ENCODE results near the gene KCNQ2. TPM values are rescaled to one million over a fixed set of nuclear protein-coding genes. Genes with fewer than 3 reads are reported as not detected.

The KCNQ2 gene
- polyA plus RNA-seq, 4 donors = 0.27 to 1.4 (median 0.65) TPM; not detected in 1

DNA sequence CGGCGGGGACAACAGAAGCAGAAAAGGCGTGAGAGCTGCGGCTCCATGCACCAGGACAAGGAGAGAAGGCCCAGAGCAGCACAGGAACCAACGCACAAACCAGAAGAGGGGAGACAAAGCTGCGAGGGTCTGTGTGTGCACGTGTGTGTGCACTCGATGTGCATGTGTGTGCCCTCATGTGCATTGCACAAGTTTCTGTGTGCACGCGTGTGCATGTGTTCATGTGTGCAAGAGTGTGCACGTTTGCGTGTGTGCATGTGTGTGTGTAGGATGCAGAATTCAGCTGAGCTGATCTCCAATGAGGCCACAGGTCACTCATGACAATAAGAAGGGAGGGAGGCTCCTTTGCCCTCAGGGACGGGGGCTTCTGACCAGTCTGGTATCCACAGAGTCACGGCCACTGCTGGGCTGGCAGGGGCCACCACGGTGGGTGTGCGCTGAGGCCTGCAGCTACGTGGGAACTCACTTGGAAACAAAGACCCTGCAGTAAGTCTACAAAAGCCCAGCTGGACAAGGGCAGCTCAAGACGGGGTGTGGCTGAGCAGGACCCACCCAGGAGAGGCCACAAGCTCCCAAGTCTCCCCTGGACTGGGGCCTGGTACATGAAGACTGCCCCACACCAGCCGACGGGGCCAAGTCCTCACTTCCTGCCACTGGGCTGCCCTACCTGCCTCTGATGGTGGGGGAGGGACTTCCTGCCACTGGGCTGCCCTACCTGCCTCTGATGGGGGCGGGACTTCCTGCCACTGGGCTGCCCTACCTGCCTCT, 63.2 kb downstream of the KCNQ2 start:
- peak; percentile 7 to 32 for DNase-seq
- H3K27me3 ChIP-seq (ENCODE audit: control insufficient read depth in 3 of 3, insufficient read depth in 3 of 3, low read length in 3 of 3) = no peaks in the 10 kb centered on the region
- no peak overlapping the region for H3K4me3 ChIP-seq (ENCODE audit: low read depth in 1 of 3, low read length in 3 of 3)
- no peak overlapping the region for H3K27ac ChIP-seq (ENCODE audit: low read depth in 1 of 3, low read length in 2 of 3)
- H3K36me3 ChIP-seq (ENCODE audit: control insufficient read depth in 3 of 3, insufficient read depth in 2 of 3, low read depth in 1 of 3, low read length in 3 of 3) = no peaks in the 10 kb centered on the region
- H3K9me3 ChIP-seq (ENCODE audit: control insufficient read depth in 2 of 2, insufficient read depth in 1 of 2, low read depth in 1 of 2, low read length in 1 of 2) = no peaks in the 10 kb centered on the region
- H3K4me1 ChIP-seq (ENCODE audit: control insufficient read depth in 3 of 3, insufficient read depth in 2 of 3, low read depth in 1 of 3, low read length in 2 of 3) = no peaks in the 10 kb centered on the region
- FAIRE-seq = no peak
- 82 to 89% (median 87%) methylated on average over 20 to 21 of the region's 21 CpGs for WGBS, 3 donors

DNA sequence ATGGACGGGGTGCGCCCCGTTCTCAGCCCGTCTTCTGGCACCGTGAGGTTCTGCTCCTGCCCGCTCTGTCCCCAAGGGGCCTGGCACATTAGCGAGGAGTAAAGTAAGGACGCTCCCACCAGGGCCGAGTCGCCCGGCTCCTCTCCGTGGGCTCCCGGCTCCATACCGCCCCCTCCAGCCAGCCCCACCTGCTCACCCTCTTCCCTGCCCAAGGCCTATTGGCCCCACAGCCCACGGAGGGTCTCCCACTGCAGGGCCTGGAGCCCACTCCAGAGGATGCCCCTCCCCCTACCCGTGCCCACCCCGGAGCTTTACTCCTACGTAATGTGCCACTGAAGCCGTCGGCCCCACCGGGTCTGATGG, 63.8 kb downstream of the KCNQ2 start:
- no peaks in the 10 kb centered on the region for H3K27me3 ChIP-seq (ENCODE audit: control insufficient read depth in 3 of 3, insufficient read depth in 3 of 3, low read length in 3 of 3)
- 90 to 94% (median 93%) methylated on average over 21 of the region's 21 CpGs for WGBS, 3 donors
- H3K4me1 ChIP-seq (ENCODE audit: control insufficient read depth in 3 of 3, insufficient read depth in 2 of 3, low read depth in 1 of 3, low read length in 2 of 3) = peaks cover 0 to 3% (median 0%) of the 10 kb centered on the region in 3 donors
- H3K4me3 ChIP-seq (ENCODE audit: low read depth in 1 of 3, low read length in 3 of 3) = no peak overlapping the region
- H3K9me3 ChIP-seq (ENCODE audit: control insufficient read depth in 2 of 2, insufficient read depth in 1 of 2, low read depth in 1 of 2, low read length in 1 of 2) = no peaks in the 10 kb centered on the region
- DNase-seq (no peak), FAIRE-seq (no peak)
- H3K36me3 ChIP-seq (ENCODE audit: control insufficient read depth in 3 of 3, insufficient read depth in 2 of 3, low read depth in 1 of 3, low read length in 3 of 3) = no peaks in the 10 kb centered on the region
- H3K27ac ChIP-seq (ENCODE audit: low read depth in 1 of 3, low read length in 2 of 3) = no peak overlapping the region

DNA sequence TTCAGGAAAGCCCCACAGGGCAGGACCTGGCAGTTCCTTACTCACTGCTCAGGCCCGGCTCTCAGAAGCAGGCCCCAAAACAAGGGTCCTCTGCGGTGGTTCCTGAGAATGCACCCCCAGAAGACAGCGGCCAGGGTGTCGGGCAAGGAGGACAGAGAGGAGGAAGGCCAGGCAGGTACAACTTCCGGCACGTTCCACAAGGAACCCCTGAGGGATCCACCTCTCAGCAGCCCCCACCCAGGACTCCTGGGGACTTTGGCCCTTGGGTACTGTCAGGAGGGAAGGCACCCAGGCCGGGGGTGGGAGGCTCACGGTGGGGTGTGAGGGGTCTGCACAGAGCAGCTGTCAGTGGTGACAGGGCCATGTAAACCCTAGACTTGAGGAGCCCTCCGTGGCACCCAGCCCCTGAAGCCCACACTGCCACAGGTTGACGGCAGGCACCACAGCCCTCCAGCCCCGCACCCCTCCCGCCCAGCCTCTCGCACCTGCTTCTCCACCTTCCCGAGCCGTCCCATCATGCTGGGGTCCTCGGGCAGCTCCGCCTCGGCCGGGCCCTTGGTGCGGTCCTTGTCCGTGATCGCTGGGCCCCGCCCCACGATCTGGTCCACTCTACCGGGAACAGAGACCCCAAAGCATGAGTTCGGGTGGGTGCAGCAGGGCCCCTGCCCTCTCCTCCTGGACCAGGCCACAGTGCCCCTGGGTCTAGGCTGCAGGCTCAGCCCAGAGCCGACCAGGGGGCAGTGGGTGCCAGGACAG, 64.3 kb downstream of the KCNQ2 start:
- no peaks in the 10 kb centered on the region for H3K27me3 ChIP-seq (ENCODE audit: control insufficient read depth in 3 of 3, insufficient read depth in 3 of 3, low read length in 3 of 3)
- no peaks in the 10 kb centered on the region for H3K9me3 ChIP-seq (ENCODE audit: control insufficient read depth in 2 of 2, insufficient read depth in 1 of 2, low read depth in 1 of 2, low read length in 1 of 2)
- no peak for DNase-seq
- FAIRE-seq = no peak
- 80 to 89% (median 81%) methylated on average over 27 of the region's 27 CpGs for WGBS, 3 donors
- no peak overlapping the region for H3K4me3 ChIP-seq (ENCODE audit: low read depth in 1 of 3, low read length in 3 of 3)
- peaks cover 0 to 3% (median 0%) of the 10 kb centered on the region in 3 donors for H3K4me1 ChIP-seq (ENCODE audit: control insufficient read depth in 3 of 3, insufficient read depth in 2 of 3, low read depth in 1 of 3, low read length in 2 of 3)
- H3K27ac ChIP-seq (ENCODE audit: low read depth in 1 of 3, low read length in 2 of 3) = no peak overlapping the region
- H3K36me3 ChIP-seq (ENCODE audit: control insufficient read depth in 3 of 3, insufficient read depth in 2 of 3, low read depth in 1 of 3, low read length in 3 of 3) = no peaks in the 10 kb centered on the region

DNA sequence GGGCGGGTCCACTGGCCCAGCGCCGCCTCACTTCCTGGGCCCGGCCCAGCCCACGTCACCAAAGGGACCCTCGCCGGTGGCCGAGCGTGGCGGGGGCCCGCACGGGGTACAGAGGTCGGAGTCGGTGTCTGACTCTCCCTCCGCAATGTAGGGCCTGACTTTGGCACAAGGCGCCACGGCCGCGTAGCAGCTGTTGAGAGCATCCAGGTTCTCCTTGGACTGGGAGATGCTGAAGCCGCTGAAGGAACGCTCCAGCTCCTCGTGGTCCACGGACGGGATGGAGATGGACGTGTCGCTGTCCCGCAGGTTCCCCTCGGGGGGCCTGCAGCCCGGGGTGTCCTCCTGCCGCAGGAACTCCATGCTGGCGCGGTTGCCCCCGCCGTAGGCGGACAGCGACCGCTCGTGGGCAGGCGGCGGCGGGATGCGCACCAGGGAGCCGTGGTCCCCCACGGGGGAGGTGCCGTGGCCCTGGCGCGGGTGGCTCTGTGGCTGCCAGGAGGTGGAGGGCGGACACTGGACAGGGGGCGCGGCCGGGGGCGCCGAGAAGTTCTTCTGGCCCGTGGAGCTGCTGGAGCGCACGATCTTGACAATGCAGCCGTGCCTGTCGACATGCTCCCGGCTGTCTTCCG, 65.7 kb downstream of the KCNQ2 start:
- no peak overlapping the region for H3K27ac ChIP-seq (ENCODE audit: low read depth in 1 of 3, low read length in 2 of 3)
- FAIRE-seq = no peak
- 91 to 94% (median 91%) methylated on average over 48 to 60 of the region's 60 CpGs for WGBS, 3 donors
- H3K4me1 ChIP-seq (ENCODE audit: control insufficient read depth in 3 of 3, insufficient read depth in 2 of 3, low read depth in 1 of 3, low read length in 2 of 3) = peaks cover 0 to 3% (median 0%) of the 10 kb centered on the region in 3 donors
- H3K36me3 ChIP-seq (ENCODE audit: control insufficient read depth in 3 of 3, insufficient read depth in 2 of 3, low read depth in 1 of 3, low read length in 3 of 3) = no peaks in the 10 kb centered on the region
- no peak overlapping the region for H3K4me3 ChIP-seq (ENCODE audit: low read depth in 1 of 3, low read length in 3 of 3)
- no peaks in the 10 kb centered on the region for H3K27me3 ChIP-seq (ENCODE audit: control insufficient read depth in 3 of 3, insufficient read depth in 3 of 3, low read length in 3 of 3)
- no peak for DNase-seq
- no peaks in the 10 kb centered on the region for H3K9me3 ChIP-seq (ENCODE audit: control insufficient read depth in 2 of 2, insufficient read depth in 1 of 2, low read depth in 1 of 2, low read length in 1 of 2)

DNA sequence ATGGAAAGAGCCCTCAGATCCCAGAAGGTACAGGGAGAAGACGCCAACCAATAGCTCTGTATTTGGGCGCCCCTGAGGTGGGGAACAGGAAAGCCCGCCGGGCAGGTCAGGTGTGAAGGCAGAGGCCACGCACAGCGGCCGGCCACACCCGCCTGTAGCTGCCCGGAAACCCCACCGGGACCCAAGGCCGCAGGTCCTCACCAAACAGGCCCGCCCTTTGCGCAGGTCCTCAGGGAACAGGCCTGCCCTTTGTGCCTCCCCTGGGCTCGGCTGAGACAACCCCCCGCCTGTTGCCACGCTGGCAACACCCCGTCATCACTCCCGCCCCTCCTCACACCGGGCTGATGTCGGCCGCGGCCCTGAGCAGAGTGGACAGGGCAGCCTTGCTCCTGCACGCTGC, 66.4 kb downstream of the KCNQ2 start:
- WGBS, 3 donors = 64 to 78% (median 69%) methylated on average over 22 to 23 of the region's 23 CpGs
- DNase-seq (peak in 1 of 2 donors; percentile 20), FAIRE-seq (no peak)
- Histone ChIP-seq H3K9me3 (ENCODE audit: control insufficient read depth in 2 of 2, insufficient read depth in 1 of 2, low read depth in 1 of 2, low read length in 1 of 2) (no peaks in the 10 kb centered on the region), H3K27me3 (ENCODE audit: control insufficient read depth in 3 of 3, insufficient read depth in 3 of 3, low read length in 3 of 3) (no peaks in the 10 kb centered on the region), H3K4me1 (ENCODE audit: control insufficient read depth in 3 of 3, insufficient read depth in 2 of 3, low read depth in 1 of 3, low read length in 2 of 3) (peaks cover 0 to 3% (median 0%) of the 10 kb centered on the region in 3 donors), H3K27ac (ENCODE audit: low read depth in 1 of 3, low read length in 2 of 3) (no peak overlapping the region), H3K36me3 (ENCODE audit: control insufficient read depth in 3 of 3, insufficient read depth in 2 of 3, low read depth in 1 of 3, low read length in 3 of 3) (no peaks in the 10 kb centered on the region), H3K4me3 (ENCODE audit: low read depth in 1 of 3, low read length in 3 of 3) (no peak overlapping the region)

DNA sequence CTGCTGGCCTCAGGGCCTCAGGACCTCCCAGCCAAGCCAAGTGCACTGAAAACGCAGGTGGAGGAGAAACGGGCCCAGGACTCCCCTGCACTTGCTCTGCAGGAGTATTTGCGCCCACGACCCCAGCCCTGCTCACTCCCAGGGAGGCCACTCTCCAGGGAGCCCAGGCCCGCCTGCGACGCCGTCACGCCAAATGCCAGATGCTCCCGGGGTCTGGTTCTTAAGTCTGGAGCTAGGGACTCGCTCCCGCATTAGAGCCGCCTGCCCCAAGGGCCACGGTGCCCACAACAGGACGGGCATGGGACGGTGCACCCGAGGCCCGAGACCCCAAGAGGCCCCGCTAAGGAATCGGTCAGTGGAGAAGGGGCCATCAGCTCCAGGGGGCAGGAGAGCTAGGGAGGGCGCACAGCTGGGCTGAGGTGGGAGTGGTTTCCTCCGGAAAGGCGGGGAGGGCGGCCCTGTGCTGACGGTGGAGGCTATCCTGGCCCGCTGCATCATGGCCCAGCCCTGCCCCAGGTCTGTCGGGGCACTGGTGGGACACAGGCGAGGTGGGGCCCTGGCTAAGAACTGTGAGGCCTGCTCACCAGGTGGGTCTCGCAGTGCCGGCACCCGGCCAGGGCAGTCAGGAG, 67.2 kb downstream of the KCNQ2 start:
- DNase-seq (no peak), FAIRE-seq (no peak)
- H3K4me3 ChIP-seq (ENCODE audit: low read depth in 1 of 3, low read length in 3 of 3) = no peak overlapping the region
- no peaks in the 10 kb centered on the region for H3K9me3 ChIP-seq (ENCODE audit: control insufficient read depth in 2 of 2, insufficient read depth in 1 of 2, low read depth in 1 of 2, low read length in 1 of 2)
- H3K27me3 ChIP-seq (ENCODE audit: control insufficient read depth in 3 of 3, insufficient read depth in 3 of 3, low read length in 3 of 3) = no peaks in the 10 kb centered on the region
- H3K36me3 ChIP-seq (ENCODE audit: control insufficient read depth in 3 of 3, insufficient read depth in 2 of 3, low read depth in 1 of 3, low read length in 3 of 3) = no peaks in the 10 kb centered on the region
- WGBS, 3 donors = 72 to 84% (median 81%) methylated on average over 26 to 31 of the region's 31 CpGs
- peaks cover 0 to 3% (median 0%) of the 10 kb centered on the region in 3 donors for H3K4me1 ChIP-seq (ENCODE audit: control insufficient read depth in 3 of 3, insufficient read depth in 2 of 3, low read depth in 1 of 3, low read length in 2 of 3)
- H3K27ac ChIP-seq (ENCODE audit: low read depth in 1 of 3, low read length in 2 of 3) = no peak overlapping the region

DNA sequence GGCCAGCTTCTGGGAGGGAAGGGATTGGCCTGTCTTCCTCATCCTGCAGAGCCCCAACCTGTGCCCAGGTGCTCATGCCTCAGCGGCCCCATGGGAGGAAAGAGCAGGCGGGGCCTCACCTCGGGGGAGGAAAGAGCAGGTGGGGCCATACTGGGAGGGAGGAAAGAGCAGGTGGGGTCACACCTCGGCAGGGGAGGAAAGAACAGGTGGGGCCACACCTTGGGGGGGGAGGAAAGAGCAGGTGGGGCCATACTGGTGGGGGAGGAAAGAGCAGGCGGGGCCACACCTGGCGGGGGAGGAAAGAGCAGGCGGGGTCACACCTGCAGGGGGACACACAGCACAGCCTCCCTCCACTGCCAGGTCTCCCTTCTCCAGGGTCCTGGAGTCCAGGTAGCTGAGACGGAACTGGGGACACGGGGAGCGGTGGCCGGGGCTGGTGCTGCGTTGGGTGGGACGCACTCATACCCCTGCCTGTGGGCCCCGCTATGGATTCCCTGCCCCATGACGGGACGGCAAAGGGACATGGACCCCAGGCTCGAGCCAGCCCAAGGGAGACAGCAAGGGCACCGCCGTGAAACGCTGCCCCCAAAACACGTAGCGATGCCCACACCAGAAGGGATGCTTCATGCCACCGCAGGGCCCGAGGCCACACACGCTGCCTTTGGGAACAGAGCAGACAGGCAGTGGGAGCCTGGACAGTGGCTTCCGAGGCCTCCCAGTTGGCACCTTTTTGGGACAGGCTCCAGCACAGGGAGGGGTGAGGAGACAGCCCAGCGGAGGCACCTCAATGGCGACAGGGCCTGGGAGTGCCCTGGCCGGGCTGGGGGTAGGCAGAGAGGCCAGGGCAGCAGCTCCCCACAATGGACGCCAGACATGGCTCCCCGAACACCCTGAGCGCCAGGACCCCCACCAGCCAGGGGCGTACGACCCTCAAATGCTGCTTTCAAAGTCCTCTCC, 68.0 kb downstream of the KCNQ2 start:
- no peak for FAIRE-seq
- WGBS, 3 donors = 48 to 73% (median 63%) methylated on average over 29 to 34 of the region's 34 CpGs

More for the DNA sequence above, 68.0 kb downstream of the KCNQ2 start:
- Histone ChIP-seq H3K27ac (ENCODE audit: low read depth in 1 of 3, low read length in 2 of 3) (no peak overlapping the region), H3K4me3 (ENCODE audit: low read depth in 1 of 3, low read length in 3 of 3) (no peak overlapping the region), H3K27me3 (ENCODE audit: control insufficient read depth in 3 of 3, insufficient read depth in 3 of 3, low read length in 3 of 3) (no peaks in the 10 kb centered on the region), H3K9me3 (ENCODE audit: control insufficient read depth in 2 of 2, insufficient read depth in 1 of 2, low read depth in 1 of 2, low read length in 1 of 2) (no peaks in the 10 kb centered on the region), H3K4me1 (ENCODE audit: control insufficient read depth in 3 of 3, insufficient read depth in 2 of 3, low read depth in 1 of 3, low read length in 2 of 3) (peaks cover 0 to 3% (median 0%) of the 10 kb centered on the region in 3 donors), H3K36me3 (ENCODE audit: control insufficient read depth in 3 of 3, insufficient read depth in 2 of 3, low read depth in 1 of 3, low read length in 3 of 3) (no peaks in the 10 kb centered on the region)
- DNase-seq = peak; percentile 30 to 51

All from small intestine (tissue), 7 donors.